Kidney epithelial cell (primary cell): ENCODE measurements around the gene LIF. TPM values are rescaled to one million over a fixed set of nuclear protein-coding genes. Genes with fewer than 3 reads are reported as not detected.

Source experiments
- DNase-seq: peaks from one replicate; pipeline ENCODE4 v3.0.0-alpha.2; 2010; ENCODE audit warnings: low read depth
- H3K27me3 ChIP-seq: 2 replicates; pipeline ENCODE4 v1.6.0; 2011; ENCODE audit warnings: low read length; ENCODE audit not compliant: control insufficient read depth, insufficient read depth
- H3K36me3 ChIP-seq: 2 replicates; pipeline ENCODE4 v1.5.1; 2011; ENCODE audit warnings: low read length; ENCODE audit not compliant: control insufficient read depth, insufficient read depth
- H3K4me3 ChIP-seq: 2 replicates; pipeline ENCODE4 v1.5.1; 2011; ENCODE audit warnings: low read depth, mild to moderate bottlenecking, control low read depth, low read length
- total RNA-seq: library from RNA; depleted of rRNA; stranded (reverse); fragments of >200 nt; gene quantifications from 2 replicates; pipeline ENCODE4 v1.2.3, GENCODE V29; 2015
- TF ChIP-seq, protein P1 (sequence below): IDR thresholded peaks from 2 replicates; pipeline ENCODE4 v1.5.1; 2011; ENCODE audit warnings: mild to moderate bottlenecking, moderate library complexity, low read length, control low read depth, inconsistent platforms; ENCODE audit not compliant: insufficient read depth, poor library complexity, severe bottlenecking

Gene LIF
- total RNA-seq, 1 donor from 2014 or later: 112 TPM

DNA sequence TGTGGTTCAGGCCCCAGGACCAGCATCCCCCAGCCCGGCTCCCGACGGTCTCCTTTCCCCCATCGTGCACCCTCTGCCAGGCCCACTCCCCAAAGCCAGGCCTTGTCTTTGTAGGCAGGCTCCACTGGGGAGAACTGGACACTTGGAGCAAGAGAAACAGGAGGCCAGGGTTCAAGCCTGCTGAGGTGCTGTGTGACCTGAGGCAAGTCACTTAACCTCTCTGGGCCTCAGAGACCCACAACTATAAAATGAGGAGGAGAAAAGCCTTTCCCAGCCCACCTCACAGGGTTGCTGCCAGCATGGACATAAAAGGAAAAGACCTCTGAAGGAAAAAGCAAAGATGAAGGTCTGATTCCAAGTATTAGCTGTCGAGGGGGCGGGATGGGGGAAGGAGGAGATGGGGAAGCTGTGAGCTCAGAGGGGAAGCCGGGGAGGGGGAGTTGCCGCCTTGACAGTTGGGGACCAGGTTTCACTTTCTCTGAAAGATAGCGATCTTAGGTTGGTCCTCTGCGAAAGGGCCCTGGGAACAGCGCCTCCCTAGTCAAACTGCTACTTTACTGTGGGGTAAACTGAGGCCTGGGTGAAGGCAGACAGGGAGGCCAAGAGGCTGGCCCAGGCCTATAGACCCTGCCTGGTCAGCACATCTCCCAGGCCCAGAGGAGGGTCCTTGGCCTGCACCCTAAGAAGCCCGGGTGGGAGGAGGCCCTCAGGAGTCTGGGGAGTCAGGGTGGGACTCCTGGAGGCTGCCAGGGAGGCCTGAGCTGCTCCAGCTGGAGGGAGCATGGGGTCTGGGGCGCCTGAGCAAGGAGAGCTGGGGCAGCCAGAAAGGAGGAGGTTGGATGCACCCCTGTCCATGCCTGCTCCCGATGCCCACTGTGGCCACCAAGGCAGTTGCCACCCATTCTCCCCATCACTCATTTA lies 21.1 kb upstream of the LIF start:
- no peak for DNase-seq
- TF ChIP-seq, protein P1, sequence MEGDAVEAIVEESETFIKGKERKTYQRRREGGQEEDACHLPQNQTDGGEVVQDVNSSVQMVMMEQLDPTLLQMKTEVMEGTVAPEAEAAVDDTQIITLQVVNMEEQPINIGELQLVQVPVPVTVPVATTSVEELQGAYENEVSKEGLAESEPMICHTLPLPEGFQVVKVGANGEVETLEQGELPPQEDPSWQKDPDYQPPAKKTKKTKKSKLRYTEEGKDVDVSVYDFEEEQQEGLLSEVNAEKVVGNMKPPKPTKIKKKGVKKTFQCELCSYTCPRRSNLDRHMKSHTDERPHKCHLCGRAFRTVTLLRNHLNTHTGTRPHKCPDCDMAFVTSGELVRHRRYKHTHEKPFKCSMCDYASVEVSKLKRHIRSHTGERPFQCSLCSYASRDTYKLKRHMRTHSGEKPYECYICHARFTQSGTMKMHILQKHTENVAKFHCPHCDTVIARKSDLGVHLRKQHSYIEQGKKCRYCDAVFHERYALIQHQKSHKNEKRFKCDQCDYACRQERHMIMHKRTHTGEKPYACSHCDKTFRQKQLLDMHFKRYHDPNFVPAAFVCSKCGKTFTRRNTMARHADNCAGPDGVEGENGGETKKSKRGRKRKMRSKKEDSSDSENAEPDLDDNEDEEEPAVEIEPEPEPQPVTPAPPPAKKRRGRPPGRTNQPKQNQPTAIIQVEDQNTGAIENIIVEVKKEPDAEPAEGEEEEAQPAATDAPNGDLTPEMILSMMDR: no peak
- Histone ChIP-seq H3K27me3 (no peaks in the 10 kb centered on the region), H3K4me3 (no peak overlapping the region), H3K36me3 (no peaks in the 10 kb centered on the region)

DNA sequence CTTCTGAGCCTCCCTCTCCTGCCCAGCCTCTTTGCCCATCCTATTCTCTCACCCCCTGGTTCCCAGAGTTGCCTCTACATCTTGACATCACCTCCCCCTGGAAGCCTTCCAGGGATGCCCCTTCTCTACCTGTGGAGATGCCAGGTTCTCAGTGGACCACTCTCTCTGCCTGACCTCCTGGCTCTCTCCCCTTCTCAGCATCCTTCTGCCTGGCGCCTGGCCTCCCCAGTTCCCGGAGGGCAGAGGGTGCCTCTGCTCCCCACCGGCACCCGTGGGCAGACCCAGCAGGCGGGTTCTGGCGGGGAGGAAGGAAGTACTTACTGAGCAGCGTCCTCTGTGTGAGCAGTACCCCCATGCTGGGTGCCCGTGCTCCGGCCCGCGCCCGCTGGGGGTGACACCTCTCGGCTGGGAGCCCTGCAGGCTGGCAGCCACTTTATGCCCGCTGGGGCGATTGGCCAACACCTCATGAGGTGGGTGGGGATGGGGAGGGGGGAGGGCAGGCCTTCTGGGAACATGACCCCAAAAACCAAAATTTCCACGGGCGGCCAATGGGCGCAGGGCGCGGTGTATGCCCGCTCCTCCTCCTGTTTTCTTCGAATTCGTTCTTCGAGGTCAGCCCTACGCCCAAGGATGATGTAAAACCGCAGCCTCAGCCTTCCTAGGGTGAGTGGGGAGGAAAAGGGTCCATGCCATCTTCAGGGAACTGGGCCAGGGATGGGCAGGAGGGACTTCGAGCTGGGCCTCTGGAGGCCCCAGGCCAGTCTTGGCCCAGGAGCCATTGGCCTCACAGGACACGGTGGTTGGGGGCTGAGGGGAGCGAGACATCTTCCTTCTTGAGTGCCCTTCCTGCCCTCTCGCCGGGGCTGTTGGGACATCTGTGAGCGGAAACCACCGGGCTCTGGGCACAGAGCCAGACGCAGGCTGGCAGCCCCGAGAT lies 20.2 kb upstream of the LIF start, which contains the start of gene OSM:
OSM (minus strand) TSS at position 407 of the 937 bp plus-strand sequence; CDS start at position 355, 52 bp downstream.
- no peak for DNase-seq
- TF ChIP-seq, protein P1: no peak
- Histone ChIP-seq H3K27me3 (no peaks in the 10 kb centered on the region), H3K4me3 (no peak within 1 kb of the TSS), H3K36me3 (no peaks in the 10 kb centered on the region)

DNA sequence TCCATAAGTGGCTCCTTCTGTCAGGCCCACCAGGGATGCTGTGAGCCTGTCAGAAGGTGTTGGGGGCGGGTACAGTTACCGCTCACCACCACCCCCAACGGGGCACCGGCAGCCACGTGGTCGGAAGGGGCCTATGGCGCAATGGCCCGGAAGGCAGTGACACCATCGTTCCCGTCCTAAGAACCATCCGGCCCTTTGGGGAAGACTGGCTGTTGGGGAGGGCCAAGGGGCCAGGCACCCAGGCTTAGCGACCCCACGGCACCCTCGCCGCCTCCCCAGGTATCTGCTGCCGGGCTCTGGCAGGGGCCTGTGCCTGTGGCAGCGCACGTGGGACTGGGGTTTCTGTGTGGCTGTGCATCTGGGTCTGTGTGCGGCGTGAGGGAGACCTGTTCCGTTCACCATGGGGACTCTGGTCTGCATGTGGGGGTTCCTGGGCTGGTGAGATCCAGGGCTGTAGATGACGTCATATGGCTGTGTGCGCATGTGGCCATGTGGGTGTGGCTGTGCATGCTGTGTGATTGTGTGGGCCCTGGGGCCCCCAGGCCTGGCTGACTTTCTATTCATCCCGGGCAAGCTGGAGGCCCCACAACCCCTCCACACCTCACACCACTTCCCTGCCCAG lies 19.4 kb upstream of the LIF start:
- no peak overlapping the region for H3K4me3 ChIP-seq
- no peak for DNase-seq
- H3K36me3 ChIP-seq: no peaks in the 10 kb centered on the region

DNA sequence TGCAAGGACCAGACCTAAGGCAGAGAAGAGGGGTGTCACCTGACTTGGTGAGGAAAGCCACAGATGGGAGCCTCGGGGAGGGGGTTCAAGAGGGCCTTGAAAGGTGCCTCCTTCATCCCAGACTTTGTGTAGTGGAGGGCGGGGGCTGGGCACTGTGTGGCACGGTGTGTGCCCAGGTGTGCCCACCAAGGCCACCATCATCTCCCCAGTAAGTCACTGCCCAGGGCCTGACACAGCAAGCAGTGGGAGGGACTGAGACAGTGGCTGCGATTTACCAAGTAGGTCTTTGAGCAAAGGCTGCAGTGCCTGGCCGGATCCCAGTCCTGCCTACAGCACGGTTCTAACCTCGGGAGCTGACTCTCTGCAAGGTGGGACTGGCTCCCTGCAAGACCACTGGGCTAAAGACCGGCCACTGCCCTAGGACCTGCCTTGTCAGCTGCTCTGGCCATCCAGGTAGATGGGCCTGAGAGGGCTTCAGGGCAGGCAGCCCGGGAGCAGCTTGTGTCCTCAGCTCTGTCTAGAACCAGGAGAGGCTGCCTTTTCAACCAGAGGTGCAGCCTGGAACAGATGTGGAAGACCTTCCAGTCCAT lies 18.7 kb upstream of the LIF start:
- TF ChIP-seq, protein P1: no peak
- no peaks in the 10 kb centered on the region for H3K27me3 ChIP-seq
- DNase-seq: no peak
- no peak overlapping the region for H3K4me3 ChIP-seq
- H3K36me3 ChIP-seq: no peaks in the 10 kb centered on the region

More for the DNA sequence above, 19.4 kb upstream of the LIF start:
- no peaks in the 10 kb centered on the region for H3K27me3 ChIP-seq
- TF ChIP-seq, protein P1: no peak

DNA sequence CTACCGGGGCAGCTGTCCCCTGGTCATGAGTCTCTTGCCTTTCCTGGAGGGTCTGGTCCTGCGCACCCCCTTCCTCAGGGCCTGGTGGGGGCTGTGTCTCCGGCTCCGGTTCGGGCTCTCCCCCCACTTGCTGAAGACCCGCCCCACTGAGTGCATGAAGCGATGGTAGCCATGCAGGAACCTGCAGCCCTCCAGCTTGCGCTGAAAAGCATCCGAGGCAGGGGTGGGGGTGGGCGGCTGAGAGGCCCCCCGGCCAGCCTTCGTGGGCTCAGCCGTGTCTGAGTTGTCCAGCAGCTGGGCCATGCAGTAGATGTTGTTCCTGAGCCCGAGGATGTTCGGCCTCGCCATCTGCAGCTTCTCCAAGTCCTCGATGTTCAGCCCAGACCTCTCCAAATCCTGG lies 17.3 kb upstream of the LIF start:
- Histone ChIP-seq H3K4me3 (no peak overlapping the region), H3K36me3 (no peaks in the 10 kb centered on the region), H3K27me3 (no peaks in the 10 kb centered on the region)
- TF ChIP-seq, protein P1: no peak
- DNase-seq: no peak
